NCI-H1092 (cell line): ENCODE results near the gene RASGEF1C.

Source experiments
- DNase-seq: peaks from one replicate; lab custom pipeline; 2025; lab: John Stamatoyannopoulos, UW

The RASGEF1C gene

DNA sequence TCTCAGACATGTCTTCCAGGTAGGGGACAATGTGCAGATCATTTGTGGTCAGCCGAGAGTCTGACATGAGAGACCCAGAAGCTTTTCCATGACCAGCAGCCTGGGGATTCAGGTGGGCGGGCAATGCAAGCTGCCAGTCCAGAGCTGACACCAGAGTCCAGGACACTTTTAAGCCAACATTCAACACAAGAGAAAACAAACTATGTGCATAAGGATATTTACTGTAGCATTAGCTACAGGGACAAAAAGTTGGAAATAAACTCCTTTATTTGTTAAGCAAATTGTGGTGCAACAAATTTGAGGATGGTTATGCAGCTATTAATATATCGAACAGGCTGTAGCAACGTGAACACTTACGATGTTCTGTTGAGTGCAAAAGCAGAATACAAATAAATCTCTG lies 127.5 kb downstream of the RASGEF1C start:
- DNase-seq: no peak

DNA sequence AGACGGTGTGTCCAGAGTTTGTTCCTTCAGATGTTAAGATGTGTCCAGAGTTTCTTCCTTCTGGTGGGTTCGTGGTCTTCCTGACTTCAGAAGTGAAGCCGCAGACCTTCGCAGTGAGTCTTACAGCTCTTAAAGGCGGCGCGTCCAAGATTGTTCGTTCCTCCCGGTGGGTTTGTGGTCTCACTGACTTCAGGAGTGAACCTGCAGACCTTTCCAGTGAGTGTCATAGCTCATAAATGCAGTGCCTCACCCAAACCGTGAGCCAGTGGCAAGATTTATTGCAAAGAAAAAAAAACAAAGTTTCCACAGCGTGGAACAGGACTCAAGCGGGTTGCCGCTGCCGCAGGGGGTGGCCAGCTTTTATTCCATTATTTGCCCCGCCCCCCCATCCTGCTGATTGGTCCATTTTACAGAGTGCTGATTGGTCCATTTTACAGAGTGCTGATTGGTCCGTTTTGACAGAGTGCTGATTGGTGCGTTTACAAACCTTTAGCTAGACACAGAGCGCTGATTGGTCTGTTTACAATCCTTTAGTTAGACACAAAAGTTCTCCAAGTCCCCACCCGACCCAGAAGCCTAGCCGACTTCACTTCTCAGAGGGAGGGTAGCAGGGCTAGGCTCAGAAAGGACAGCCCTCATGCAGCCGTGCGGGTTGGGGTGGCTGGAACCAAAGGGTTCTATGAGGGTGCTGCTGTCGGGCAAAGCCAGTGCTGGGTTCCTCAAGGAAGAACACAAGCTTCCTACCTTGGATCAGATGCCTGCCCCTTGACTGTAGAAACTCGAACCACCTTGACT lies 128.3 kb downstream of the RASGEF1C start:
- DNase-seq: no peak

GRCh38 chr5:180079702-180080466 lies 129.1 kb downstream of the RASGEF1C start:
- no peak for DNase-seq

DNA sequence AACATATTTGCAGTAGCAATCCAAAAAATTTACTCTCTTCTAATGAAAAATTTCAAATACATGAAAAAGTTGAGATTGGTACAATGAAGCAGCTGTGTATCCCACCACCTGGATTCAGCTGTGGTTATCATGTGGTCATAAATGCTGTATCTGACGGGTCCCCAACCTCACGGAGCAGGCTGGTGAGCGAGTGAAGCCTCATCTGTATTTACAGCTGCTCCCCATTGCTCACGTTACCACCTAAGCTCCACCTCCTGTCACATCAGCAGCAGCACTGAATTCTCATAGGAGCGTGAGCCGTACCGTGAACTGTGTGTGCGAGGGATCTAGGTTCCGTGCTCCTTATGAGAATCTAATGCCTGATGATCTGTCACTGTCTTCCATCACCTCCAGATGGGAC lies 130.7 kb downstream of the RASGEF1C start:
- no peak for DNase-seq

GRCh38 chr5:180077594-180078284 lies 131.3 kb downstream of the RASGEF1C start:
- no peak for DNase-seq

- no peak for DNase-seq
These were observed 133.3 kb downstream of the RASGEF1C start for GRCh38 chr5:180075703-180076102.

DNA sequence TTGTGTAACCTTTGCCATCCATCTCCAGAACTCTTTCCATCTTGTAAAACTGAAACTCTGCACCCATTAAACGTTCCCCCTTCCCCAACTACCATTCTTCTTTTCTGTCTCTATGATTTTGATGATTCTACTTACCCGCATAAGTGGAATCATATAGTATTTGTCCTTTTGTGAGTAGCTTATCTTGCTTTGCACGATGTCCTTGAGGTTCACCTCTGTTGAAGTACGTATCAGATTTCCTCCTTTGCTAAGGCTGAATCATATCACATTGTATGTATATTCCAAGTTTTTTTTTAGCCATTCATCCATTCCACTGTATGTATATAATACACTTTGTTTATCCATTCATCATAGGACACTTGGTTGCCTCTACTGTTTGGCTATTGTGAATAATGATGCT lies 134.5 kb downstream of the RASGEF1C start:
- no peak for DNase-seq

DNA sequence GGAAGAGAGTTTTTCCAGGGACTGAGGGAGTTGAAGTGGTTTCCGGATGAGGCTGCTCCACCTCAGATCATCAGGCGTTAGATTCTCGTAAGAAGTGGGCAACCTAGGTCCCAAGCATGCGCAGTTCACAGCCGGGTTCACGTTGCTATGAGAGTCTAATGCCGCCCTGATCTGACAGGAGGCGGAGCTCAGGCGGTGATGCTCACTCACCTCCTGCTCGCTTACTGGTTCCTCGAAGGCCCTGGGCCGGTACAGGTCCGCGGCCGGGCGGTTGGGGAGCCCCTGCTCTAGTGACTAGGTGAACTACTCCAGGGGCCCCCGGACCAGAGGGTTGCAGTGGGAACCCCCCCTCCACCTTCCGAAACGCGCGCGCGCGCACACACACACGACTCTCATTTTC lies 136.5 kb downstream of the RASGEF1C start:
- DNase-seq: no peak

DNA sequence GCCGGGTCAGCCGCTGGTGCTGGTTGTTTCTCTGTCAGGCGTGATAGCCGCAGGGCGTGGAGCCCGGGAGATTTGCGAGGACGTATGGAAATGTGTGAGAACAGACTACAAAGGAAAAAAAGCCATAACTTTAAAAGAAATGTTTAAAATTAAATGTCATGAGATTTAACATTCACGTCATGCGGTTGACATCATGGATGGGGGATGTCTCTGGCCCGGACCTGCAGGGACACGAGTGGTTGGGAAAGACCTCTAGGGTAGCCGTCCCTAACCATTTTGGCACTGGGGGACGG lies 136.8 kb downstream of the RASGEF1C start:
- DNase-seq: no peak

DNA sequence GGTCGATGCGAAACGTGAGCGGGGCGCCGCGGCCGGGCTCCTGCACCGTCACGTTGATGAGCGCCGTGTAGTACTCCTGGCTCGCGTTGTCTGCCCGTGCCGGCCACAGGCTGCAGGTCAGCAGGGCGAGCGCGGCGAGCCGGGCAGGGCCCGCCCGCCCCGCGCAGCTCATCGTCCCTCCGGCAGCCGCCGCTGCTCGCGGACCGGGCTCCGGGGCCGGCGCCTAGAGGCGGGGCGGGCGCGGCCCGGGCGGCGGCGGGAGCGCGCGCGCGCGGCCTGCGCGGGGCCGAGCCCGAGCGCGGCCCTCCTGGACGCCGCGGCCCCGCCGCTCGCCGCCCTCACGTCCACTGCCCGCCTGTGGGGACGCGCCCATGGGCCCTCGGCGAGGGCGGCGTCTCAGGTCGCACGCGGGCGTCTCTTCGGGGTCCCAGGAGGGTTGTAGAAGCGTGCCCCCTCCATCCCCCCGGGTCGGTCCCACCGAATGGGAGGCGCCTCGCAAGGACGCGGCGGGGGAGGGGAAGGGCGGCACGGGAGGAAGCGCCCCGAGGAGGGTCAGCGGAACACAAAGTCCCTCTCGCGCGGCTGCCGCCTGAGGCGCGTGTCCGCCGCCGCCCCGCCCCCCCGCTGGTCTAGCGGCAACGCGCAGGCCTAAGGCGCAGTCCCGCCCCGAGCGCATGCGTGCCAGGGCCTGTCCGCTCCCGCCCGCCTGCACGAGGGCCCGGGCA lies 137.3 kb downstream of the RASGEF1C start, which contains the start of gene RNF130:
Gene RNF130 (minus strand): TSS at position 229 of the 725 bp plus-strand sequence. CDS start 57 bp downstream, at position 172.
- peak; percentile 78 for DNase-seq

- DNase-seq: no peak
These were observed 138.1 kb downstream of the RASGEF1C start for GRCh38 chr5:180070756-180071530.

- no peak for DNase-seq
These were observed 139.3 kb downstream of the RASGEF1C start for GRCh38 chr5:180069589-180070247.

GRCh38 chr5:180068519-180069090 lies 140.4 kb downstream of the RASGEF1C start:
- DNase-seq: no peak

DNA sequence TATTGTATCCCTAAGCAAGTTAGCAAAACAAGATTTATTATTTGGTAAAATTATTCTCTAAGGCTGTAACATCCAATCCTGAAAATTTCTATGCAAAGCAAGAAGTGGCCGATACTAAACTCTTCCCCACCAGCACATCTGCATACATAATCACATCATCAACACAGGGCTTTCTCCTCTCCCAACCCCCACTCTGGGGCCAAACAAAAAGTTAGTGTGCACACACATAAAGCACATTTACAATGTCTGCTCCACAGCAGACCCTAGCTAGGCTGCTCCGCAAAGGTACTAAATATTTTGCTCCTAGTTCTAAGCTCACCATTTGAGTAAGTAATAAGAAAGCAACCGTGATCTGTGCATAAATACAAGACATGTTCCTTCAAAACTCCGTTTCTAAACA lies 141.0 kb downstream of the RASGEF1C start:
- DNase-seq: no peak

DNA sequence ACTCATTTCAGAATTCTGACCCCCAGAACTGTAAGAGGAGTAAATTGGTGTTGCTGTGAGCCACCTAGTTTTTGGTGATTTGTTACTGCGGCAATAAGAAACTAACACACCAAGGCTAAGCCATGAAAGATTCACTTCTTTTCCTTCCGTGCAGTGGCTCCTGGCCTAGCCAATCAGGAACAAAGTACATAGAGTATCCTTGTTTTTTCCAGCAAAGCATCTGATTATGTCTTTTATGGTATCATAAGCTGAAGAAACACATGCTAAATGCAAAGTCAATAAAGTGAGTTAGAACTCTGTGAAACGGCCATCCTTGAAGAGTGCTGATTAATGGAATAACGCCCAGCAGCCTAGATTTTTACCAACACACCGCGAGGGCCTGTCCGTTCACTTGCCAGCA lies 148.8 kb downstream of the RASGEF1C start:
- no peak for DNase-seq

DNA sequence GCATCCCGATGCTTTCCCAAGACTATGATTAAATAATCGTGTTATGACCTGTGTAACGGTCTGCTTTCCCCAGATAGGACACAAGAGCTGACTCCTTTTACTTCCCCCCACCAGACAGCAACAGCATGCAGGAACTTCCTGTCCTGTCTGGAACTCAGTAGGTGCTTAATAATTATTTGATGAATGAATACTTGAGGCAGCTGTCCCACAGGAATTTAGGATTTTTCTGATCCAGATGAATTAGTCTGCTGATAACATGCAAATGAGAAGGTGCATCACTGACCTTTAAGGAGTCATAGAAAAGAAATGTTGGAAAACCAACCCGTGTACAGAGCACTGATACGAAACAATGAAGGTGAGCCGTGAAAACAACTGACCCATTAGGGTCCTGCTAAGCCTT lies 149.7 kb downstream of the RASGEF1C start:
- no peak for DNase-seq

GRCh38 chr5:180056153-180056552 lies 152.9 kb downstream of the RASGEF1C start:
- no peak for DNase-seq

DNA sequence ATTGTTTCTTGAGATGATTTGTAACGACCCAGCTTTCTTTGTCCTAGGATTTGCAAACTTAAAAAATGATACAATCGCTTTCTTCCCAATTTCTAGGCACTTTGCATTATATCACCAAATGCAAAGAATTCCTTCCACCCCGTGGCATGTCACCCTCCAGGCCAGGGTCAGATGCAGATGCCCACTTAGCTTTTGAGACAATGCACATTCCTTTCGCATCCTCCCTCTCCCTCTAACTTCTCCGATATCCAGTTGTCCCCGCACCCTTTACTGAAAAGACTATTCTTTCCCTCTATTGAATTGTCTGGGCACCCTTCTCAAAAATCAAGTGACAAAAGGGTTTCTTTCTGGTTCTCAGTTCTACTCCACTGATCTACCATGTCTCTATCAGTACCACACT lies 154.8 kb downstream of the RASGEF1C start:
- DNase-seq: no peak

DNA sequence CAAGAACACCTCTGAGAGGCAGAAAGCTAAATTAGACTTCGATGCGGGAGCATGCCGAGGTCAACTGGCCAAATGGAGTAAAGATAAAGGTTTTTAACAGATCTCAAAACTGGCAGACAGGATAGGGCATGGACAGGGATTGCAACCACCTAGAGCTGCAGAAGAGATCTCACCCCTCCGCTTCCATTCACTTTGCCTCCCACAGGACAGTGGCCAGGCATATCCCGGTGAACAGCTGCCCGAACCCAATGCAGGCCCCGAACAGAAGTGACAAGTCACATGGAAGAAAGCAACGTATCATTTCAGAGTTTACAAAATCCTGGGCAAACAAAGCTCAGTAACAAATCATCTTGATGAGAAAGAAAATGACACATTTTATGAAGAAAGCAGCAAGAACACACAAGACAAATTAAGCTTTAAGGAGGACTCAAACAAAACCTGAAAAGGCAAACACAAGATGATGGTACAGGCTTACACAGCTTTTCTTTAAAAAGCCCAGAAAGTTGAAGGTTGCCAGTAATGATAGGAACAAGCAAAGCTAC lies 155.9 kb downstream of the RASGEF1C start:
- no peak for DNase-seq

DNA sequence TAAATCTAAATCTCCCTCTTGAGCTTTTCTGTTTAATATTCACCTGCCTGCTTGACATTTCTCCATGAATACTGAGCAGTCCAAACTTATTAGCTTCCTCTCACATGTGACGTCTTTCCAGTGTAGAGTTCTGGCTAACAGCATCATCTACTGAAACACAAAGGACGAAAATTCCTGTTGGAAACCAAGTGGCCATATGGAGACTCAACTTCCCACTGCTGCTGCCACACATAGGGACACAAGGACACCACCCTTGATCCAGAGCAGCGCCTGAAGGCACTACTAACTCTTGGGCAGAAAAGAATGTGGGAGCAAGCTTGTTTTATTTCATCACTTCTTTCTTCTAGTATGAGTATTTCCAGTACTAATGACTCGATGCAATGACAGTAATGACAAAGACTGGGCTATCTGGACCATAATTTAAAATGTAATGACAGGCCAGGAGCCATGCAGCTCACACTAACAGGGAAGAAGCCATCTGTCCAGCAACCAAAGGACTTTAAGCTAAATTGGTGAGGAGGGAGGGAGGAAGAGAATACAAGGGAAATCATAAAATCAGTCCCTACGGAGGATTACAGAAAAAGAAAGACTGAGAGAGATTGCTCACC lies 156.7 kb downstream of the RASGEF1C start:
- DNase-seq: no peak
